Lung (tissue), 13 donors: ENCODE measurements around the gene GNG7. TPM values are rescaled to one million over a fixed set of nuclear protein-coding genes. Genes with fewer than 3 reads are reported as not detected.

Experiments used
- ATAC-seq: fragments of 200-7000 bp; cut with Tn5 transposase; one replicate; pipeline ENCODE4 v1.9.1; 2020; ENCODE audit warnings: moderate number of reproducible peaks; ENCODE audit not compliant: insufficient read depth, low FRiP score
- DNase-seq, 3 donors: peaks; one replicate each; pipeline ENCODE4 v3.0.0-alpha.2; 2013 to 2017
- H3K27ac ChIP-seq, 2 donors: one replicate each; pipeline ENCODE4 v1.5.1; 2013; ENCODE audit warnings: mild to moderate bottlenecking in 2 of 2, moderate library complexity in 2 of 2, control low read depth in 1 of 2, inconsistent platforms in 1 of 2, low read depth in 1 of 2, low read length in 1 of 2
- H3K27me3 ChIP-seq, 3 donors: one replicate each; pipeline ENCODE4 v1.5.1; 2013; ENCODE audit warnings: low read length in 2 of 3; ENCODE audit not compliant: control insufficient read depth in 3 of 3, insufficient read depth in 3 of 3
- H3K36me3 ChIP-seq, 4 donors: one replicate each; pipeline ENCODE4 v1.5.1; 2013; ENCODE audit warnings: low read length in 4 of 4, mild to moderate bottlenecking in 1 of 4, moderate library complexity in 1 of 4; ENCODE audit not compliant: control insufficient read depth in 4 of 4, insufficient read depth in 4 of 4
- H3K4me1 ChIP-seq, 5 donors: one replicate each; pipeline ENCODE4 v1.5.1; 2013; ENCODE audit warnings: low read length in 5 of 5, mild to moderate bottlenecking in 2 of 5, moderate library complexity in 1 of 5; ENCODE audit not compliant: control insufficient read depth in 5 of 5, insufficient read depth in 5 of 5
- H3K4me3 ChIP-seq: one replicate; pipeline ENCODE4 v1.5.1; 2013; ENCODE audit warnings: mild to moderate bottlenecking, control low read depth, moderate library complexity
- H3K9ac ChIP-seq, 2 donors: one replicate each; pipeline ENCODE4 v1.5.1; 2013; ENCODE audit warnings: low read length in 2 of 2, control low read depth in 1 of 2; ENCODE audit not compliant: insufficient read depth in 1 of 2
- H3K9me3 ChIP-seq, 4 donors: one replicate each; pipeline ENCODE4 v1.5.1; 2013; ENCODE audit warnings: low read length in 3 of 4, mild to moderate bottlenecking in 1 of 4, moderate library complexity in 1 of 4; ENCODE audit not compliant: control insufficient read depth in 4 of 4, insufficient read depth in 3 of 4
- WGBS, 2 donors: extraction: QIAGEN DNeasy Blood & Tissue Kit; methylation state at CpG; one replicate each; pipeline ENCODE4 v1.1.7; 2013; 5-methylcytosine and 5-hydroxymethylcytosine counted together
- polyA plus RNA-seq, 2 donors: library from polyadenylated mRNA; stranded (reverse); fragments of 200-250 nt; gene quantifications; one replicate each; pipeline ENCODE4 v1.2.1, GENCODE V29; 2013
- small RNA-seq: library from RNA; depleted of rRNA; stranded (forward); fragments of <200 nt; gene quantifications from one replicate; pipeline ENCODE3, GENCODE V24; 2014; ENCODE audit warnings: low replicate concordance
- total RNA-seq, 2 donors: library from RNA; depleted of rRNA in 1 of 2; stranded (reverse); fragments of >200 nt in 1 of 2; gene quantifications; one replicate each; pipeline ENCODE4 v1.2.1, GENCODE V29; 2014 to 2021
- TF ChIP-seq, protein P1 (sequence below): IDR thresholded peaks from 2 replicates; pipeline ENCODE4 v1.5.1; 2012; ENCODE audit warnings: mild to moderate bottlenecking; ENCODE audit errors: control extremely low read depth, extremely low read depth
- donor health status: control.
- donor health status: control.
- donor health status: Bipolar disorder and iron deficiency.
- donor health status: healthy.
- donor health status: DM: yes; HTN: yes; CAD: no.

GNG7 gene
- total and polyA plus RNA-seq, 4 donors, result 1.6 to 4.5 (median 2.8) TPM

DNA sequence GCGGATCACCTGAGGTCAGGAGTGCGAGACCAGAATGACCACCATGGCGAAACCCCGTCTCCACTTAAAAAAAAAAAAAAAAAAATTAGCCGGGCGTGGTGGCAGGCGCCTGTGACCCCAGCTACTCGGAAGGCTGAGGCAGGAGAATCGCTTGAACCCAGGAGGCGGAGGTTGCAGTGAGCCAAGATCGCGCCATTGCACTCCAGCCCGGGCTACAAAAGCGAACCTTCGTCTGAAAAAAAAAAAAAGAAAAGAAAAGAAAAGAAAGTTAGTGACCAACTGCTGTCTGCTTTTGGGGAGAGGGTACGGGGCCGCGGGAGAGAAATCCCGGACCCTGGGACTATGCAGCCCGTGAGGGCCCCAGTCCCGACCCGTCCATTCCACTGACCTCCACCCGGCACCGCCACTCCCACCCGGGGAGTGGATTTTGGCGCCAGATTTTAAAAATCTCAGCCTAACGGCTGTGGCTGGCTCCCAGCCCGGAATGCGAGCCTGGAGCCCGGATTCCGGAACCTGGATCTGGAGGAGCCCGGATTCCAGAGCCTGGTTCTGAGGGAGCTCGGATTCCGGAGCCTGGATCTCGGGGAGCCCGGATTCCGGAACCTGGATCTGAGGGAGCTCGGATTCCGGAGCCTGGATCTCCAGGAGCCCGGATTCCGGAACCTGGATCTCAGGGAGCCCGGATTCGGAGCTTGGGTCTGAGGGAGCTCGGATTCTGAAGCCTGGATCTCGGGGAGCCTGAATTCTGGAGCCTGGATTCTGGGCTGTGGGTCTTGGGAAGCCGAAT is 239.7 kb downstream of the GNG7 start:
- H3K9me3 ChIP-seq, result no peaks in the 10 kb centered on the region
- no peak overlapping the region for H3K27ac ChIP-seq
- TF ChIP-seq, protein P1, sequence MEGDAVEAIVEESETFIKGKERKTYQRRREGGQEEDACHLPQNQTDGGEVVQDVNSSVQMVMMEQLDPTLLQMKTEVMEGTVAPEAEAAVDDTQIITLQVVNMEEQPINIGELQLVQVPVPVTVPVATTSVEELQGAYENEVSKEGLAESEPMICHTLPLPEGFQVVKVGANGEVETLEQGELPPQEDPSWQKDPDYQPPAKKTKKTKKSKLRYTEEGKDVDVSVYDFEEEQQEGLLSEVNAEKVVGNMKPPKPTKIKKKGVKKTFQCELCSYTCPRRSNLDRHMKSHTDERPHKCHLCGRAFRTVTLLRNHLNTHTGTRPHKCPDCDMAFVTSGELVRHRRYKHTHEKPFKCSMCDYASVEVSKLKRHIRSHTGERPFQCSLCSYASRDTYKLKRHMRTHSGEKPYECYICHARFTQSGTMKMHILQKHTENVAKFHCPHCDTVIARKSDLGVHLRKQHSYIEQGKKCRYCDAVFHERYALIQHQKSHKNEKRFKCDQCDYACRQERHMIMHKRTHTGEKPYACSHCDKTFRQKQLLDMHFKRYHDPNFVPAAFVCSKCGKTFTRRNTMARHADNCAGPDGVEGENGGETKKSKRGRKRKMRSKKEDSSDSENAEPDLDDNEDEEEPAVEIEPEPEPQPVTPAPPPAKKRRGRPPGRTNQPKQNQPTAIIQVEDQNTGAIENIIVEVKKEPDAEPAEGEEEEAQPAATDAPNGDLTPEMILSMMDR, result no peak
- H3K4me1 ChIP-seq, result peaks cover 0 to 8% (median 3%) of the 10 kb centered on the region in 5 donors
- H3K36me3 ChIP-seq, result no peaks in the 10 kb centered on the region
- ATAC-seq (peak; percentile 43), DNase-seq (peak; percentile 97 to 98 (median 97))
- WGBS, 2 donors, result 25 to 39% methylated on average over 43 to 46 of the region's 46 CpGs
- H3K9ac ChIP-seq, result no peak overlapping the region
- H3K4me3 ChIP-seq, result no peak overlapping the region
- H3K27me3 ChIP-seq, result no peaks in the 10 kb centered on the region

DNA sequence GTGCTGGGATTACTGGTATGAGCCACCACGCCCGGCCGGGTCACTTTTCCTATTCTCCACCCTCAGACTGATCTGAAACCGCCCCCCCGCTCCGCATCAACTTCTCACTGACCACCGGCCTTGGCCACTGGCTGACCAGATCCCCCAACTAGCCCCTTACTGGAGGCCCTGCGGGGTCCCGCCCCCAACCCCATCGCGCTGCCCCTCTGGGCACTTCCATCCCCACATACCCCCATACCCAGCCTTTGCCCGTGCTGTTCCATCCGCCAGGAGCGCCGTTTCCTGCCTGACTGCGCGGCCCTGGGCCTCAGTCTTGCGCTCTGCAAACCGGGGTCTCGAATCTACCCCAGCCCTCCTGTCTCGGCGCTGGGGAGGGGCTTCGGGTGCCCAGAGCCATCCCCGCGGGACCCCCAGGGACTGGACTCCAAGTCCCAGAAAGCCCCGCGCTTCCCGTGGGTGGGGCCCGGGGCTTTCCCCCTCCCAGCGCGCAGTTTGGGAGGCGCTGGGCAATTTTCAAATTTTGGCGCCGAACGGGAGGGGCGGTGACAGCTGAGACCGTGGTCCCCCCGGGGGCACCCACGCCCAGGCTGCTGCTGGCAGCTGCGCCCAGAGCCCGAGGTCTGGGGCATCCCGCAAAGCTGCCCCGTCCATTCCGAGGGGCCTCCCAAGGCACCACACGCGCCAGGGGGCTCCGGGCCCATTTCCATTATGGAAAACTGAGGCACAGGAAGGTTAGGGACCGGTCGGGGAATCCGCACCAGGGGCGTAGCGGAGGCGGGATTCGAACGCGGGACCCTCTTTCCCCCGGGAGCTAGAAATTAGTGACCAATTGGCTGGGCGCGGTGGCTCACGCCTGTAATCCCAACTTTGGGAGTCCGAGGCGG is 240.5 kb downstream of the GNG7 start:
- ATAC-seq (peak; percentile 59), DNase-seq (peak; percentile 76 to 80 (median 79))
- Histone ChIP-seq H3K9me3 (no peaks in the 10 kb centered on the region), H3K27me3 (no peaks in the 10 kb centered on the region), H3K4me1 (peaks cover 0 to 8% (median 3%) of the 10 kb centered on the region in 5 donors), H3K4me3 (peak overlapping the region; percentile 47), H3K9ac (no peak overlapping the region), H3K27ac (no peak overlapping the region), H3K36me3 (no peaks in the 10 kb centered on the region)
- 3 to 4% methylated on average over 61 to 62 of the region's 62 CpGs for WGBS, 2 donors
- TF ChIP-seq, protein P1, result no peak

Small RNA genes lying within 50 kb of the gene (small RNA-seq; reads per million reads assigned to genes)
- gene MIR7850 (not detected), gene RN7SL121P (not detected), gene RNU6-993P (not detected)

Other genes with a start within 250 kb of the GNG7 start
- gene LMNB2, start 245.7 kb downstream of the GNG7 start, total RNA-seq, result 10 to 100 TPM; 19.1 to 42.9 TPM
- gene LMNB2, start 245.7 kb downstream of the GNG7 start, polyA plus RNA-seq, result 10 to 100 TPM; 19.7 to 37.0 TPM
- 10 to 100 TPM; 81.0 to 92.7 TPM for gene GADD45B, start 226.6 kb downstream of the GNG7 start, total RNA-seq
- 100 to 1,000 TPM in 1 of 2 donors, 10 to 100 TPM in 1; 92.4 to 405 TPM for gene GADD45B, start 226.6 kb downstream of the GNG7 start, polyA plus RNA-seq
- gene DIRAS1, start 18.7 kb upstream of the GNG7 start, total RNA-seq, result 1 to 10 TPM in 1 of 2 donors, under 1 TPM in 1; 0.37 to 1.2 TPM
- under 1 TPM; 0.42 to 0.73 TPM for gene DIRAS1, start 18.7 kb upstream of the GNG7 start, polyA plus RNA-seq
- 10 to 100 TPM; 17.7 to 37.0 TPM for gene SLC39A3, start 37.3 kb upstream of the GNG7 start, total RNA-seq
- 10 to 100 TPM; 47.1 to 51.2 TPM for gene SLC39A3, start 37.3 kb upstream of the GNG7 start, polyA plus RNA-seq
- gene SGTA, start 80.6 kb upstream of the GNG7 start, total RNA-seq, result 10 to 100 TPM; 33.3 to 48.0 TPM
- 10 to 100 TPM; 55.7 to 64.7 TPM for gene SGTA, start 80.6 kb upstream of the GNG7 start, polyA plus RNA-seq
- 10 to 100 TPM; 23.8 to 70.5 TPM for gene THOP1, start 82.8 kb upstream of the GNG7 start, total RNA-seq
- gene THOP1, start 82.8 kb upstream of the GNG7 start, polyA plus RNA-seq, result 10 to 100 TPM; 58.7 to 71.9 TPM
- gene ZNF554, start 117.2 kb upstream of the GNG7 start, total RNA-seq, result 1 to 10 TPM; 5.0 to 8.8 TPM
- 1 to 10 TPM; 1.1 to 3.1 TPM for gene ZNF554, start 117.2 kb upstream of the GNG7 start, polyA plus RNA-seq
- gene ZNF555, start 138.8 kb upstream of the GNG7 start, total RNA-seq, result 1 to 10 TPM; 5.0 to 9.6 TPM
- gene ZNF555, start 138.8 kb upstream of the GNG7 start, polyA plus RNA-seq, result 1 to 10 TPM; 1.6 to 2.1 TPM
- not detected for gene ZNF556, start 164.6 kb upstream of the GNG7 start, total RNA-seq
- under 1 TPM; 0.02 to 0.09 TPM for gene ZNF556, start 164.6 kb upstream of the GNG7 start, polyA plus RNA-seq
- gene ZNF57, start 198.2 kb upstream of the GNG7 start, total RNA-seq, result 1 to 10 TPM; 4.3 to 4.6 TPM
- gene ZNF57, start 198.2 kb upstream of the GNG7 start, polyA plus RNA-seq, result 1 to 10 TPM; 4.0 to 5.5 TPM
- 1 to 10 TPM; 3.3 to 6.7 TPM for gene ZNF77, start 242.3 kb upstream of the GNG7 start, total RNA-seq
- 1 to 10 TPM; 3.0 to 3.2 TPM for gene ZNF77, start 242.3 kb upstream of the GNG7 start, polyA plus RNA-seq